GM23338 (cell line): ENCODE data around the gene KRT7. TPM values are rescaled to one million over a fixed set of nuclear protein-coding genes. Genes with fewer than 3 reads are reported as not detected.

Source experiments
- ATAC-seq: fragments of 200-7000 bp; cut with Tn5 transposase; 3 replicates; pipeline ENCODE4 v1.9.1; 2020
- DNase-seq: peaks from one replicate; pipeline ENCODE4 v3.0.0-alpha.2; 2015; ENCODE audit warnings: low spot score
- H2AFZ ChIP-seq: fragments of 200-600 bp; sonication (generic); 2 replicates; pipeline ENCODE4 v1.8.0; 2016; ENCODE audit warnings: antibody characterized with exemption, mild to moderate bottlenecking, moderate library complexity
- H3F3A ChIP-seq: fragments of 200-600 bp; sonication (generic); replicated peaks from 2 replicates; pipeline ENCODE4 v1.8.0; 2017; ENCODE audit warnings: antibody characterized with exemption, mixed run types, low read depth
- H3K27ac ChIP-seq: fragments of 200-600 bp; sonication (generic); 2 replicates; pipeline ENCODE4 v1.6.1; 2016; ENCODE audit warnings: low read depth
- H3K27me3 ChIP-seq: fragments of 200-600 bp; sonication (generic); 2 replicates; pipeline ENCODE4 v1.8.0; 2016; ENCODE audit warnings: mild to moderate bottlenecking, mixed run types, moderate library complexity; ENCODE audit not compliant: insufficient read depth
- H3K36me3 ChIP-seq: fragments of 200-600 bp; sonication (generic); 2 replicates; pipeline ENCODE4 v1.8.0; 2016; ENCODE audit warnings: mild to moderate bottlenecking; ENCODE audit not compliant: insufficient read depth
- H3K4me1 ChIP-seq: fragments of 200-600 bp; sonication (generic); 2 replicates; pipeline ENCODE4 v1.8.0; 2016; ENCODE audit warnings: mild to moderate bottlenecking, moderate library complexity; ENCODE audit not compliant: insufficient read depth
- H3K4me2 ChIP-seq: fragments of 200-600 bp; sonication (generic); 2 replicates; pipeline ENCODE4 v1.7.1; 2017; ENCODE audit warnings: mixed run types
- H3K4me3 ChIP-seq: fragments of 200-600 bp; sonication (generic); 2 replicates; pipeline ENCODE4 v1.6.1; 2016; ENCODE audit warnings: mixed run types
- H3K79me2 ChIP-seq: fragments of 200-600 bp; sonication (generic); replicated peaks from 2 replicates; pipeline ENCODE4 v1.8.0; 2017; ENCODE audit warnings: mild to moderate bottlenecking; ENCODE audit not compliant: insufficient read depth
- H3K9me2 ChIP-seq: fragments of 200-600 bp; sonication (generic); 2 replicates; pipeline ENCODE4 v1.8.0; 2017; ENCODE audit not compliant: insufficient read depth
- H4K20me1 ChIP-seq: fragments of 200-600 bp; sonication (generic); replicated peaks from 2 replicates; pipeline ENCODE4 v1.8.0; 2017; ENCODE audit warnings: mild to moderate bottlenecking; ENCODE audit not compliant: insufficient read depth
- H3K27ac Mint-ChIP-seq: 2 replicates; pipeline ENCODE4 v1.8.0; 2020; ENCODE audit warnings: inconsistent platforms, mild to moderate bottlenecking, moderate library complexity, mixed read lengths
- H3K27me3 Mint-ChIP-seq: 3 replicates; pipeline ENCODE4 v1.8.0; 2022; ENCODE audit warnings: low read depth, mild to moderate bottlenecking, moderate library complexity, mixed read lengths, inconsistent platforms; ENCODE audit not compliant: insufficient read depth, poor library complexity
- H3K36me3 Mint-ChIP-seq: 3 replicates; pipeline ENCODE4 v1.8.0; 2021; ENCODE audit warnings: low read depth, mild to moderate bottlenecking, inconsistent platforms, moderate library complexity, mixed read lengths
- H3K4me1 Mint-ChIP-seq: 3 replicates; pipeline ENCODE4 v1.8.0; 2020; ENCODE audit warnings: mild to moderate bottlenecking, inconsistent platforms, mixed read lengths
- H3K4me3 Mint-ChIP-seq: 3 replicates; pipeline ENCODE4 v1.8.0; 2021; ENCODE audit warnings: moderate library complexity, mild to moderate bottlenecking, inconsistent platforms, mixed read lengths
- H3K9me3 Mint-ChIP-seq: 3 replicates; pipeline ENCODE4 v1.8.0; 2020; ENCODE audit warnings: moderate library complexity, mild to moderate bottlenecking, inconsistent platforms, mixed read lengths
- JUNB ChIP-seq: IDR thresholded peaks from one replicate; pipeline ENCODE4 v1.6.1; 2016; ENCODE audit warnings: antibody characterized with exemption; ENCODE audit not compliant: unreplicated experiment
- NANOG ChIP-seq: IDR thresholded peaks from 2 replicates; pipeline ENCODE4 v1.6.1; 2016; ENCODE audit warnings: antibody characterized with exemption, borderline replicate concordance
- ZNF114 ChIP-seq: fragments of 250-450 bp; sonication (Bioruptor Pico); IDR thresholded peaks from 2 replicates; pipeline ENCODE4 v1.5.0; 2020; ENCODE audit warnings: mild to moderate bottlenecking, moderate library complexity
- ZNF331 ChIP-seq: fragments of 250-450 bp; sonication (Bioruptor Pico); IDR thresholded peaks from 2 replicates; pipeline ENCODE4 v1.5.0; 2020; ENCODE audit warnings: low read depth, mild to moderate bottlenecking, moderate library complexity
- polyA plus RNA-seq: library from polyadenylated mRNA; unstranded; fragments of >200 nt; fragmentation: Nextera tagmentation; extraction: Ambion mirVana; gene quantifications from 2 replicates; pipeline ENCODE4 v1.2.1, GENCODE V29; 2016
- total RNA-seq: library from RNA; depleted of rRNA; stranded (reverse); fragments of >200 nt; shearing (Covaris generic); gene quantifications from 2 replicates; pipeline ENCODE4 v1.2.3, GENCODE V29; 2014
- TF ChIP-seq, protein P1 (sequence below): fragments of 250-450 bp; sonication (Bioruptor Pico); IDR thresholded peaks from 2 replicates; pipeline ENCODE4 v1.5.0; 2020; ENCODE audit warnings: mild to moderate bottlenecking, moderate library complexity
- TF ChIP-seq, protein P2 (sequence below): IDR thresholded peaks from 2 replicates; pipeline ENCODE4 v1.6.1; 2016; ENCODE audit warnings: antibody characterized with exemption

The KRT7 gene
- total and polyA plus RNA-seq, 2 experiments from 2014 or later, result 6.5 to 9.4 TPM

DNA sequence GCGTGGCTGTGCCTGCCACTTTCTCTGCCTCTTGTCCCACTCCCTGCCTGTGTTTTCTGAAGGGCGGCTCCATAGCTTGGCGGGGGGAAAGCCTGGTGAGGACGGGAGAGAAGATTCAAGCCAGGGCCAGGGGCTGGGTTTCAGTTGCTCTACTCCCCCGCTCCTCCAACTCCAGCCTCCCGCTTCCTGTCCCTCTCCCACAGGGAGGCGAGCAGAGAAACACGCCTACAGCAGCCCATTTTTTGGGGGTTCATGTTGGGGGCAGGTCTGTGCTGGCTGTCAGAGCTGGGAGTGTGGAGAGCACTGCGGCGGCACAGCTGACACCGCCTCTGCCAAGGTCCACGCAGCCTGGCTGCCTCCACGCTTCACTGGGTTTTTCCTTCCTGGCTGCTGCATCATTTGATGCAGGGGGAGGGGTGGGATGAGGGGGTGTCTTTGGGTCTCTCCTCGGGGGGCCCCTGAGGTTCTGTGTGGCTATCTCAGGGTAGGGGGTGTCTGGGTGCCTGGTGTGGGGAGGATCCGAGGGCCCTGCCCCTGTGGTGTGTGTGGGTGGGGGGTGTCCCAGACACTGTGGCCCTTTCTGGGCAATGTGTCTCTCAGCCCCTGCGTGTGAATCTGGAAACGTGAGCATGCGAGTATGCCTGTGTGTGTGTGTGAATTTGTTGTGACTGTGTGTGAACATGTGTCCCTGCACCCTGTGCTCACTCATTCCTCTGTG is 30.5 kb upstream of the KRT7 start (continued):
- TF ChIP-seq, protein P1, sequence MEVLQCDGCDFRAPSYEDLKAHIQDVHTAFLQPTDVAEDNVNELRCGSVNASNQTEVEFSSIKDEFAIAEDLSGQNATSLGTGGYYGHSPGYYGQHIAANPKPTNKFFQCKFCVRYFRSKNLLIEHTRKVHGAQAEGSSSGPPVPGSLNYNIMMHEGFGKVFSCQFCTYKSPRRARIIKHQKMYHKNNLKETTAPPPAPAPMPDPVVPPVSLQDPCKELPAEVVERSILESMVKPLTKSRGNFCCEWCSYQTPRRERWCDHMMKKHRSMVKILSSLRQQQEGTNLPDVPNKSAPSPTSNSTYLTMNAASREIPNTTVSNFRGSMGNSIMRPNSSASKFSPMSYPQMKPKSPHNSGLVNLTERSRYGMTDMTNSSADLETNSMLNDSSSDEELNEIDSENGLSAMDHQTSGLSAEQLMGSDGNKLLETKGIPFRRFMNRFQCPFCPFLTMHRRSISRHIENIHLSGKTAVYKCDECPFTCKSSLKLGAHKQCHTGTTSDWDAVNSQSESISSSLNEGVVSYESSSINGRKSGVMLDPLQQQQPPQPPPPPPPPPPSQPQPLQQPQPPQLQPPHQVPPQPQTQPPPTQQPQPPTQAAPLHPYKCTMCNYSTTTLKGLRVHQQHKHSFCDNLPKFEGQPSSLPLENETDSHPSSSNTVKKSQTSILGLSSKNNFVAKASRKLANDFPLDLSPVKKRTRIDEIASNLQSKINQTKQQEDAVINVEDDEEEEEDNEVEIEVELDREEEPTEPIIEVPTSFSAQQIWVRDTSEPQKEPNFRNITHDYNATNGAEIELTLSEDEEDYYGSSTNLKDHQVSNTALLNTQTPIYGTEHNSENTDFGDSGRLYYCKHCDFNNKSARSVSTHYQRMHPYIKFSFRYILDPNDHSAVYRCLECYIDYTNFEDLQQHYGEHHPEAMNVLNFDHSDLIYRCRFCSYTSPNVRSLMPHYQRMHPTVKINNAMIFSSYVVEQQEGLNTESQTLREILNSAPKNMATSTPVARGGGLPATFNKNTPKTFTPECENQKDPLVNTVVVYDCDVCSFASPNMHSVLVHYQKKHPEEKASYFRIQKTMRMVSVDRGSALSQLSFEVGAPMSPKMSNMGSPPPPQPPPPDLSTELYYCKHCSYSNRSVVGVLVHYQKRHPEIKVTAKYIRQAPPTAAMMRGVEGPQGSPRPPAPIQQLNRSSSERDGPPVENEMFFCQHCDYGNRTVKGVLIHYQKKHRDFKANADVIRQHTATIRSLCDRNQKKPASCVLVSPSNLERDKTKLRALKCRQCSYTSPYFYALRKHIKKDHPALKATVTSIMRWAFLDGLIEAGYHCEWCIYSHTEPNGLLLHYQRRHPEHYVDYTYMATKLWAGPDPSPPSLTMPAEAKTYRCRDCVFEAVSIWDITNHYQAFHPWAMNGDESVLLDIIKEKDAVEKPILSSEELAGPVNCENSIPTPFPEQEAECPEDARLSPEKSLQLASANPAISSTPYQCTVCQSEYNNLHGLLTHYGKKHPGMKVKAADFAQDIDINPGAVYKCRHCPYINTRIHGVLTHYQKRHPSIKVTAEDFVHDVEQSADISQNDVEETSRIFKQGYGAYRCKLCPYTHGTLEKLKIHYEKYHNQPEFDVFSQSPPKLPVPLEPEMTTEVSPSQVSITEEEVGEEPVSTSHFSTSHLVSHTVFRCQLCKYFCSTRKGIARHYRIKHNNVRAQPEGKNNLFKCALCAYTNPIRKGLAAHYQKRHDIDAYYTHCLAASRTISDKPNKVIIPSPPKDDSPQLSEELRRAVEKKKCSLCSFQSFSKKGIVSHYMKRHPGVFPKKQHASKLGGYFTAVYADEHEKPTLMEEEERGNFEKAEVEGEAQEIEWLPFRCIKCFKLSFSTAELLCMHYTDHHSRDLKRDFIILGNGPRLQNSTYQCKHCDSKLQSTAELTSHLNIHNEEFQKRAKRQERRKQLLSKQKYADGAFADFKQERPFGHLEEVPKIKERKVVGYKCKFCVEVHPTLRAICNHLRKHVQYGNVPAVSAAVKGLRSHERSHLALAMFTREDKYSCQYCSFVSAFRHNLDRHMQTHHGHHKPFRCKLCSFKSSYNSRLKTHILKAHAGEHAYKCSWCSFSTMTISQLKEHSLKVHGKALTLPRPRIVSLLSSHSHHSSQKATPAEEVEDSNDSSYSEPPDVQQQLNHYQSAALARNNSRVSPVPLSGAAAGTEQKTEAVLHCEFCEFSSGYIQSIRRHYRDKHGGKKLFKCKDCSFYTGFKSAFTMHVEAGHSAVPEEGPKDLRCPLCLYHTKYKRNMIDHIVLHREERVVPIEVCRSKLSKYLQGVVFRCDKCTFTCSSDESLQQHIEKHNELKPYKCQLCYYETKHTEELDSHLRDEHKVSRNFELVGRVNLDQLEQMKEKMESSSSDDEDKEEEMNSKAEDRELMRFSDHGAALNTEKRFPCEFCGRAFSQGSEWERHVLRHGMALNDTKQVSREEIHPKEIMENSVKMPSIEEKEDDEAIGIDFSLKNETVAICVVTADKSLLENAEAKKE (CRISPR knock-in tag), result no peak
- TF ChIP-seq, protein P2, sequence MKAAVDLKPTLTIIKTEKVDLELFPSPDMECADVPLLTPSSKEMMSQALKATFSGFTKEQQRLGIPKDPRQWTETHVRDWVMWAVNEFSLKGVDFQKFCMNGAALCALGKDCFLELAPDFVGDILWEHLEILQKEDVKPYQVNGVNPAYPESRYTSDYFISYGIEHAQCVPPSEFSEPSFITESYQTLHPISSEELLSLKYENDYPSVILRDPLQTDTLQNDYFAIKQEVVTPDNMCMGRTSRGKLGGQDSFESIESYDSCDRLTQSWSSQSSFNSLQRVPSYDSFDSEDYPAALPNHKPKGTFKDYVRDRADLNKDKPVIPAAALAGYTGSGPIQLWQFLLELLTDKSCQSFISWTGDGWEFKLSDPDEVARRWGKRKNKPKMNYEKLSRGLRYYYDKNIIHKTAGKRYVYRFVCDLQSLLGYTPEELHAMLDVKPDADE, result no peak
- no peak for TF ChIP-seq JUNB

DNA sequence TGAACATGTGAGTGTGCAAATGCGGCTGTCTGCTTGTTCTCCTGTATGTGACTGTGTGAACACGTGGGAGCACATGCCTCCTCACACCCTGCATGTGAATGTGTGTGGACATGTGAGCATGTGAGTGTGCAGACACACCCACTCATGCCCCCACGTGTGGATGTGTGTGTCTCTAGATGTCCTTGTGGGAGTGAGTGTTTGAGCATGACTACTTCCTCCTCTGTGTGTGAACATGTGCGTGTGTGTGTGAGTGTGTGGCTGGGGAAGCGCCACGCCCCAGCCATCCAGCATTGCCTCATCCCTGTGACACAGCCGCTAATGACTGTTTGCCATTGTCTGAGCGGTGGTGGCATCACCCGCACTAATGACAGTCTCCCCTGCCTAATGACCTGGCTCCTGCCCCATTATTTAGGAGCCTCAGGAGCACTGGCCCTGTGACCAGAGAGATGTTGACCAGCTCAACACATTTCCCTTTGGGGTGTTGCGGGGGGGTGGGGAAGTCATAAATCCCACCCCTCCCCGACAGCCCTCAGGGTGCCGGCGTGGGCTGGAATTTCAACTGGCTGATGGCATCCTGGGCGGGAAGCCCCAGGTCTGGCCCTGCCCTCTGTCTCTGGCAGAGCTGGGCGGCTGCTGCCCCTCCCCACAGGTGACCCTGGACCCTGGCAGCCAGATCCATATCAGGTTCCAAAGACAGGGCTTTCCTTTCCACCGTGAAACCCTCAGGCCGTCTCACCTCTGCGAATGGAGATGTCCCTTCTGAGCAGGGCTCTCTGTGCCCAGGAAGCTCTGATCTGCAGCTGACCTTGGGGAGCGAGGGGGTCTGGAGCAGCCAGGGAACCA is 29.7 kb upstream of the KRT7 start:
- Mint-ChIP-seq H3K27me3 (peaks cover 2% of the 10 kb centered on the region), H3K4me1 (peaks cover 25% of the 10 kb centered on the region), H3K27ac (peak overlapping the region; percentile 1; the same call in 1 of the 2 replicates), H3K36me3 (no peaks in the 10 kb centered on the region), H3K4me3 (no peak overlapping the region), H3K9me3 (no peaks in the 10 kb centered on the region)
- no peak overlapping the region for H3K4me2 ChIP-seq
- no peaks in the 10 kb centered on the region for H4K20me1 ChIP-seq
- H3K36me3 ChIP-seq, result no peaks in the 10 kb centered on the region
- no peak overlapping the region for H3K27ac ChIP-seq
- DNase-seq (no peak), ATAC-seq (no peak)
- no peak overlapping the region for H3K4me3 ChIP-seq
- H3K9me2 ChIP-seq, result no peaks in the 10 kb centered on the region
- H3K4me1 ChIP-seq, result peaks cover 5% of the 10 kb centered on the region
- no peaks in the 10 kb centered on the region for H3K79me2 ChIP-seq
- no peaks in the 10 kb centered on the region for H3K27me3 ChIP-seq
- H3F3A ChIP-seq, result no peaks in the 10 kb centered on the region
- H2AFZ ChIP-seq, result peak overlapping the region; percentile 86; the same call in 1 of the 2 replicates
- TF ChIP-seq, protein P2, result no peak
- TF ChIP-seq ZNF331 (CRISPR knock-in tag) (no peak), ZNF114 (no peak), NANOG (no peak)
